ENCODE data around the gene CERK.

DNA sequence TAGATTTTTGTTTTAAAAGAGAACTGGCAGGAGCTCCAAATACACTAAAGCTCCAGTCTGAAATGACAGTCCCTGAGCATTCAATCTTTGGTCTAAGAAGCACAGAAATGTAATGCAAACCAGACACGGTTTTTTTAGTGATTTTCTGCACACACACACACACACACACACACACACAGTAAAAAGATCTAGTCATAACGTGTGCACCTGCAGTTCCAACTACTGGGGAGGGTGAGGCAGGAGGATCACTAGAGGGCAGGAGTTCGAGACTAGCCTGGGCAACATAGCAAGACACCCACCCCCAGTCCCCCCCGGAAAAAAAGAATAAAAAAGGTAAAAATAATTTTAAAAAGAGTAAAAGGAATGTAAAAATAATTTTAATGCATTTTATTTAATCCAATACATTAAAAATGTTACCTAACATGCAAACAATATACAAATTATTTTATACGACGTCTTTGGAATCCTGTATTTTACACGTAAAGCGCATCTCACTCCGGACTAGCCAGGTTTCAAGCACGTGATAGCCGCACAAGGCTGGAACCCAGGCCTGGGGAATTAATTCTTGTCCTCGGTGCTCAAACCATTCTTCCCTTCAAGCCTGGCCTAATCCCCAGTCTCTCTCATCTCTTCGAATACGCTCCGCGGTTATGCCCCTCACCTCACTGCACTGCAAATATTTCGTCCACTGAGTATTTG lies 23.6 kb upstream of the CERK start:
- TF ChIP-seq, protein P1, sequence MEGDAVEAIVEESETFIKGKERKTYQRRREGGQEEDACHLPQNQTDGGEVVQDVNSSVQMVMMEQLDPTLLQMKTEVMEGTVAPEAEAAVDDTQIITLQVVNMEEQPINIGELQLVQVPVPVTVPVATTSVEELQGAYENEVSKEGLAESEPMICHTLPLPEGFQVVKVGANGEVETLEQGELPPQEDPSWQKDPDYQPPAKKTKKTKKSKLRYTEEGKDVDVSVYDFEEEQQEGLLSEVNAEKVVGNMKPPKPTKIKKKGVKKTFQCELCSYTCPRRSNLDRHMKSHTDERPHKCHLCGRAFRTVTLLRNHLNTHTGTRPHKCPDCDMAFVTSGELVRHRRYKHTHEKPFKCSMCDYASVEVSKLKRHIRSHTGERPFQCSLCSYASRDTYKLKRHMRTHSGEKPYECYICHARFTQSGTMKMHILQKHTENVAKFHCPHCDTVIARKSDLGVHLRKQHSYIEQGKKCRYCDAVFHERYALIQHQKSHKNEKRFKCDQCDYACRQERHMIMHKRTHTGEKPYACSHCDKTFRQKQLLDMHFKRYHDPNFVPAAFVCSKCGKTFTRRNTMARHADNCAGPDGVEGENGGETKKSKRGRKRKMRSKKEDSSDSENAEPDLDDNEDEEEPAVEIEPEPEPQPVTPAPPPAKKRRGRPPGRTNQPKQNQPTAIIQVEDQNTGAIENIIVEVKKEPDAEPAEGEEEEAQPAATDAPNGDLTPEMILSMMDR (conservative IDR thresholded peaks at IDR 0.05 in 1 of 2, IDR thresholded peaks at IDR 0.05 in 1 of 2; ENCODE audit: extremely low read depth in 1 of 2, insufficient read depth in 1 of 2, low read depth in 1 of 2, low read length in 2 of 2) = no peak
- no peak for TF ChIP-seq EZH2 (IDR thresholded peaks at IDR 0.05; ENCODE audit: borderline replicate concordance, low read length)
